ENCODE data around the gene DNLZ.

DNLZ gene

DNA sequence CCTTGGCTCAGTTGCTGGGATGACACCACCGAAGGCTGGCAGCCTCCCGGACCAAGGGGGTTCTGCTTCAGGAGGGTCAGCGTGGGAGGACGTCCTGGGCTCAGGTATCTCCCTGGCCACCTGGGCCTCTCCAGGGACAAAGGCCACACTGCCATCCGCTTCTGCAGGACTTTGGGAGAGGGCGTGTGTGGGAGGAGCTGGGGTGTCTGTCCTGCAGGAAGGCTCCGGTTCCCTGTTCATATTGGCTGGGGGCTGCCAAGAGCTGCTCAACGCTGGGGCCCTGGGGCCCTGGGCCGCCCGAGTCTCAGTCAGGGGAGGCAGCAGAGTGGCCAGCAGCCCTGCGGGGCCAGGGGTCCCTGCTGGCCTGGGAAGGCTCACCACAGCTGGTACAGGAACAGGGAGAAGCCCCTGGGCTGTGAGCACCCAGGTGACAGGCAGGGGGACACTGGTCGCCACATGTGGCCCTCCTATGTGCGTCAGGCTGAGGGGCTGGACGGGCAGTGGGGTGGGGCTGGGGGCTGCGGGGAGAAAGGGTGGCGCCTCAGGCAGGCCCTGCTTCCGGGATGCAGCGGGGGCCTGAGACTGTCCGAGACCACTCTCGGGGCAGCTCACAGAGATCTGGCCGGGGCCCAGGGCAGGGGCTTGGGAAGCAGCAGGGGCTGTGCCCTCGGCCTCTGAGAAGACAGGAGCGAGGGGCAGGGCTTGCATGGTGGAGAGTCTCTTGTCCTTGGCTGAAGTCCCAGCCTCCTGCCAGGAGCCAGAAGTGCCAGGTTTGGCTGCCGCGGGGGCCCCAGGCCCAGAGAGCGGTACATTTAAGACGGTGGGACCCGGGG is 14.8 kb upstream of the DNLZ start:
- Histone ChIP-seq H3K36me3 (replicated peaks; ENCODE audit: low read depth, low read length) (peaks cover 15% of the 10 kb centered on the region), H2AFZ (ENCODE audit: low read depth, low read length) (no peak overlapping the region), H3K4me3 (ENCODE audit: low read length) (no peak overlapping the region), H4K20me1 (ENCODE audit: insufficient read depth, low read length) (0 out of 2 replicates have a peak, but pooled peaks cover 4% of the 10 kb centered on the region), H3K79me2 (ENCODE audit: low read length) (no peaks in the 10 kb centered on the region), H3K27ac (ENCODE audit: low read length) (no peak overlapping the region), H3K9ac (ENCODE audit: low read length) (no peak overlapping the region), H3K9me3 (ENCODE audit: insufficient read depth, low read length) (no peaks in the 10 kb centered on the region), H3K27me3 (ENCODE audit: low read depth, low read length) (no peaks in the 10 kb centered on the region), H3K4me1 (ENCODE audit: low read length) (no peaks in the 10 kb centered on the region), H3K4me2 (ENCODE audit: low read length) (no peak overlapping the region)
- TF ChIP-seq, protein P1, sequence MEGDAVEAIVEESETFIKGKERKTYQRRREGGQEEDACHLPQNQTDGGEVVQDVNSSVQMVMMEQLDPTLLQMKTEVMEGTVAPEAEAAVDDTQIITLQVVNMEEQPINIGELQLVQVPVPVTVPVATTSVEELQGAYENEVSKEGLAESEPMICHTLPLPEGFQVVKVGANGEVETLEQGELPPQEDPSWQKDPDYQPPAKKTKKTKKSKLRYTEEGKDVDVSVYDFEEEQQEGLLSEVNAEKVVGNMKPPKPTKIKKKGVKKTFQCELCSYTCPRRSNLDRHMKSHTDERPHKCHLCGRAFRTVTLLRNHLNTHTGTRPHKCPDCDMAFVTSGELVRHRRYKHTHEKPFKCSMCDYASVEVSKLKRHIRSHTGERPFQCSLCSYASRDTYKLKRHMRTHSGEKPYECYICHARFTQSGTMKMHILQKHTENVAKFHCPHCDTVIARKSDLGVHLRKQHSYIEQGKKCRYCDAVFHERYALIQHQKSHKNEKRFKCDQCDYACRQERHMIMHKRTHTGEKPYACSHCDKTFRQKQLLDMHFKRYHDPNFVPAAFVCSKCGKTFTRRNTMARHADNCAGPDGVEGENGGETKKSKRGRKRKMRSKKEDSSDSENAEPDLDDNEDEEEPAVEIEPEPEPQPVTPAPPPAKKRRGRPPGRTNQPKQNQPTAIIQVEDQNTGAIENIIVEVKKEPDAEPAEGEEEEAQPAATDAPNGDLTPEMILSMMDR (IDR thresholded peaks at IDR 0.05; ENCODE audit: low read depth, low read length) = no peak
- no peak for TF ChIP-seq EZH2phosphoT487 (IDR thresholded peaks at IDR 0.05; ENCODE audit: low read depth)

DNA sequence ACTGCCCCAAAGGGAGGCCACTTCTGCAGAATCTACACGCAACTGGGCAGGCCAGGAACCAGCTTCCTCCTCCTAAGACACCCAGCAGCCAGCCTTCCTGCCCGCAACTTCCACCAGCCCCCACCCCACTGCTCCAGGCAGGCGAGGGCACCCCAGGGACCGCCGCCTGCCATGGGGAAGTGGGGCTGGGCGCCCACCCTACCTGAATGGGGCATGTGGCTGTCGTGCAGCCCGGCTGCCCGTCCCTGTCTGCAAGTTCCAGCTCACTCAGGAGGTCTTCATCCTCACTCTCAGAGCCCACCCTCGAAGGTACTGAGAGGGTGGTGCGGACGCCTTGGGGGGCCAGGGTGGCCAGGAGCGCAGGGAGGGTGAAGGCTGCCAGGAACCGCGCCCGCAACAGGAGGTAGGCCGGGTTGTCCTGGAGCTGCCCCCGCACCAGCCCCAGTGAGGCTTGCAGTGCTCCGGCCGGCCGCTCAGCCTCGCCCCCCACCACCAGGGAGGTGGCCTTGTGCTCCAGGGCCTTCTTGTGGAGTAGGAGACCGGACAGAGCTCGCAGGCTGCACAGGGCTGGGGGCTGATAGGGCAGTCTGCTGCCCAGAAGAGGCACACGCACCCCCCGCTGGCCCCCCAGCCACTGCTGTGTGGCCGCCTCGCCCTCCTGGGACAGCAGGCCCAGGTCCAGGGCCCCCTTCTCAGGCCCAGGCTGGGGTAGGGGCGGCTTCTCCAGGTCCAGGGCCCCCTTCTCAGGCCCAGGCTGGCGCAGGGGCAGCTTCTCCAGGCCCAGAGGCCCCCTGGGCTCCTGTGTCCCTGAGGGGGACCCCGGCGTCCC is 14.0 kb upstream of the DNLZ start:
- Histone ChIP-seq H3K4me3 (ENCODE audit: low read length) (no peak overlapping the region), H3K9me3 (ENCODE audit: insufficient read depth, low read length) (no peaks in the 10 kb centered on the region), H3K9ac (ENCODE audit: low read length) (no peak overlapping the region), H3K4me2 (ENCODE audit: low read length) (no peak overlapping the region), H3K36me3 (replicated peaks; ENCODE audit: low read depth, low read length) (peaks cover 7% of the 10 kb centered on the region), H3K79me2 (ENCODE audit: low read length) (no peaks in the 10 kb centered on the region), H3K27me3 (ENCODE audit: low read depth, low read length) (no peaks in the 10 kb centered on the region), H4K20me1 (ENCODE audit: insufficient read depth, low read length) (0 out of 2 replicates have a peak, but pooled peaks cover 4% of the 10 kb centered on the region), H2AFZ (ENCODE audit: low read depth, low read length) (no peak overlapping the region), H3K27ac (ENCODE audit: low read length) (no peak overlapping the region), H3K4me1 (ENCODE audit: low read length) (no peaks in the 10 kb centered on the region)
- TF ChIP-seq EZH2phosphoT487 (IDR thresholded peaks at IDR 0.05; ENCODE audit: low read depth) = no peak
- TF ChIP-seq, protein P1 (IDR thresholded peaks at IDR 0.05; ENCODE audit: low read depth, low read length) = no peak

DNA sequence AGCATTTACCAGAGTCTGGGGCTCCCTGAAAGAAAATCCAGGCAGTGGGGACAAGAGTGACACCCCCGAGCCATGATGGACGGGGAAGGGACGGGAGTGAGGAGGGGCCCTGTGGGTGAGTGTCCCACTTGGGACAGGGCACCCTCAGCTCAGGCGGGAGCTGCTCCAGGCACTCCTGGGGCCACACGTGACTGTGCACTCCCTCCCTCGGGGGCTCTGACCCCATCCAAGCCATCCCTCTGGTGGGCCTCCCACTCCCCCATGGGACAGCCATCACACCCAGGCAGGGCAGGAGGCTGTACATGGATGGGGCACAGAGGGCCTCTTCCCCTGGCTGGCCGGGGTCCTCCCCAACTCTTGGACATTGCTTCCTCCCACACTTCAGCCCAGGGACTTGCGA is 12.9 kb upstream of the DNLZ start:
- no peaks in the 10 kb centered on the region for H3K9me3 ChIP-seq (ENCODE audit: insufficient read depth, low read length)
- H3K4me1 ChIP-seq (ENCODE audit: low read length) = no peaks in the 10 kb centered on the region
- no peak overlapping the region for H3K4me3 ChIP-seq (ENCODE audit: low read length)
- peaks cover 5% of the 10 kb centered on the region for H3K36me3 ChIP-seq (replicated peaks; ENCODE audit: low read depth, low read length)
- no peak overlapping the region for H3K27ac ChIP-seq (ENCODE audit: low read length)
- no peaks in the 10 kb centered on the region for H3K27me3 ChIP-seq (ENCODE audit: low read depth, low read length)
- 0 out of 2 replicates have a peak, but pooled peaks cover 4% of the 10 kb centered on the region for H4K20me1 ChIP-seq (ENCODE audit: insufficient read depth, low read length)
- H3K9ac ChIP-seq (ENCODE audit: low read length) = no peak overlapping the region
- H2AFZ ChIP-seq (ENCODE audit: low read depth, low read length) = no peak overlapping the region
- TF ChIP-seq EZH2phosphoT487 (IDR thresholded peaks at IDR 0.05; ENCODE audit: low read depth) = no peak
- TF ChIP-seq, protein P1 (IDR thresholded peaks at IDR 0.05; ENCODE audit: low read depth, low read length) = no peak
- H3K4me2 ChIP-seq (ENCODE audit: low read length) = no peak overlapping the region
- H3K79me2 ChIP-seq (ENCODE audit: low read length) = no peaks in the 10 kb centered on the region

DNA sequence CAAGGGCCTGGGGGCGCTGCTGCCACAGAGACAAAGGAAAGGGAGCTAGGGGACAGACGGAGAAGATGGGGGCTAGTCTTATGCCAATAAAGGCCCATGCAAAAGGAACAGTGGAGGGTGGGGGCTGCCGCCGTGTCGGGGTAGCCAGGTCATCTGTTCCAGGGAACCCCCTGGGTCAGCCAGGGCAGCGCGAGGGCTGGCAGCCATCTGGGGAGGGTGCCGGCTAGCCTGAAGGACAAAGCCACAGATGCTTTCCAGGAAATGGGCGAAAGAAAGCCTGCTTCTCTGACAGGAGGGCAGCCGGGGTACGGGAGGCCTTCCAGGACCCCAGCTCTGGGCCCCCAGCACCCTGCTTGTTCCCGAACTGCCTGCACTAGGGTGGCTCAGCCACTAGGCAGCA is 11.6 kb upstream of the DNLZ start:
- Histone ChIP-seq H3K4me1 (ENCODE audit: low read length) (no peaks in the 10 kb centered on the region), H3K4me3 (ENCODE audit: low read length) (no peak overlapping the region), H3K27ac (ENCODE audit: low read length) (no peak overlapping the region), H3K4me2 (ENCODE audit: low read length) (no peak overlapping the region), H3K9me3 (ENCODE audit: insufficient read depth, low read length) (no peaks in the 10 kb centered on the region), H3K79me2 (ENCODE audit: low read length) (no peaks in the 10 kb centered on the region), H3K27me3 (ENCODE audit: low read depth, low read length) (no peaks in the 10 kb centered on the region), H3K9ac (ENCODE audit: low read length) (no peak overlapping the region), H2AFZ (ENCODE audit: low read depth, low read length) (no peak overlapping the region), H3K36me3 (replicated peaks; ENCODE audit: low read depth, low read length) (no peaks in the 10 kb centered on the region), H4K20me1 (ENCODE audit: insufficient read depth, low read length) (0 out of 2 replicates have a peak, but pooled peaks cover 4% of the 10 kb centered on the region)
- TF ChIP-seq, protein P1 (IDR thresholded peaks at IDR 0.05; ENCODE audit: low read depth, low read length) = no peak
- no peak for TF ChIP-seq EZH2phosphoT487 (IDR thresholded peaks at IDR 0.05; ENCODE audit: low read depth)

All from OCI-LY3 (cell line).